ENCODE data around the gene PUSL1. TPM values are rescaled to one million over a fixed set of nuclear protein-coding genes. Genes with fewer than 3 reads are reported as not detected.

Gene PUSL1
- total RNA-seq, 2 donors from 2014 or later, result 21.7 to 23.8 TPM

DNA sequence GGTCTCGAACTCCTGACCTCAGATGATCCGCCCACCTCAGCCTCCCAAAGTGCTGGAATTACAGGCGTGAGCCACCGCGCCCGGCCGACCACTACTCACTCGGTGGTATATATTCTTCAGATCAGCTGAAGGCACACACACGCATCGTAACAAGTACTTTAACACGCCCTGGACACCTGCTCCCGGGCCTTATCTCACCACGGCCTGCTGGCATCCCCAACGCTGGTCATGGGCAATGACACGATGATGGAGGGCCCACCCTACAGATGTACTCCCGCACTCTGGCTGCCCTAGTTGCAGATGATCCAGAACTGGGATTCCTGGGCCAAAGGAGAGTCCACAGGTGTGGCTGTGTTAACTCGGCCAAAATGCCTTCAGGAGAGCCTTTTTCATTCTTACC lies 46.3 kb upstream of the PUSL1 start:
- peaks cover 59% of the 10 kb centered on the region for H3K36me3 Mint-ChIP-seq (ENCODE audit: low read depth)
- peaks cover 8% of the 10 kb centered on the region for H3K4me1 Mint-ChIP-seq
- no peaks in the 10 kb centered on the region for H3K27me3 Mint-ChIP-seq (ENCODE audit: insufficient read depth)

DNA sequence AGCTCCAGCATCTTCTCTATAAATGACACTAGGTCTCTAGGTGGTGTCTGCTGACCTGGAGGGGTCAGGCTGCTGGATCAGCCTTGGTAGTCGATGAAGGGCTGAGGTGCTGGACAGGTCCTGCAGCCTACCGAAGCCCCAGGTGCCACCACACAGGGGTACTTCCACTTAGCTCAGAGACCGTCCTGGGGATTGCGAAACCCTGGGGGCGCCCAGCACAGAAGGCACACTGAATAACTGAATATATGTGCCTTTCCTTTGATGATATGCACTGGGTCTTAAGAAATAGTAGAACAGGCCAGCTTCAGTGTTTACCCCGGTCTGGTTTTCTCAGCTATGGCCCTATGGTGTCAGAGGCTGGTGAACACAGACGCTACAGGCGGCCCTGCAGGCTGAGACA lies 45.6 kb upstream of the PUSL1 start:
- no peak for DNase-seq
- WGBS, 2 experiments (ENCODE audit: insufficient coverage in 1 of 2, insufficient read length in 1 of 2), result 95% methylated on average over 7 to 8 of the region's 8 CpGs
- Histone ChIP-seq H3K36me3 (ENCODE audit: control insufficient read depth, insufficient read depth, low read length) (peaks cover 70% of the 10 kb centered on the region), H3K27me3 (ENCODE audit: control insufficient read depth, insufficient read depth, low read length, poor library complexity, severe bottlenecking) (no peaks in the 10 kb centered on the region), H3K4me1 (ENCODE audit: control insufficient read depth, insufficient read depth, low read length) (no peaks in the 10 kb centered on the region), H3K9me3 (ENCODE audit: control insufficient read depth, low read length) (no peaks in the 10 kb centered on the region), H3K9ac (ENCODE audit: extremely low read depth, low read length, poor library complexity, severe bottlenecking) (no peak overlapping the region), H3K27ac (ENCODE audit: low read depth, low read length) (no peak overlapping the region), H3K4me3 (ENCODE audit: low read length) (no peak overlapping the region)
- peaks cover 60% of the 10 kb centered on the region for H3K36me3 Mint-ChIP-seq (ENCODE audit: low read depth)
- TF ChIP-seq, protein P1, sequence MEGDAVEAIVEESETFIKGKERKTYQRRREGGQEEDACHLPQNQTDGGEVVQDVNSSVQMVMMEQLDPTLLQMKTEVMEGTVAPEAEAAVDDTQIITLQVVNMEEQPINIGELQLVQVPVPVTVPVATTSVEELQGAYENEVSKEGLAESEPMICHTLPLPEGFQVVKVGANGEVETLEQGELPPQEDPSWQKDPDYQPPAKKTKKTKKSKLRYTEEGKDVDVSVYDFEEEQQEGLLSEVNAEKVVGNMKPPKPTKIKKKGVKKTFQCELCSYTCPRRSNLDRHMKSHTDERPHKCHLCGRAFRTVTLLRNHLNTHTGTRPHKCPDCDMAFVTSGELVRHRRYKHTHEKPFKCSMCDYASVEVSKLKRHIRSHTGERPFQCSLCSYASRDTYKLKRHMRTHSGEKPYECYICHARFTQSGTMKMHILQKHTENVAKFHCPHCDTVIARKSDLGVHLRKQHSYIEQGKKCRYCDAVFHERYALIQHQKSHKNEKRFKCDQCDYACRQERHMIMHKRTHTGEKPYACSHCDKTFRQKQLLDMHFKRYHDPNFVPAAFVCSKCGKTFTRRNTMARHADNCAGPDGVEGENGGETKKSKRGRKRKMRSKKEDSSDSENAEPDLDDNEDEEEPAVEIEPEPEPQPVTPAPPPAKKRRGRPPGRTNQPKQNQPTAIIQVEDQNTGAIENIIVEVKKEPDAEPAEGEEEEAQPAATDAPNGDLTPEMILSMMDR (conservative IDR thresholded peaks at IDR 0.05), result no peak
- no peaks in the 10 kb centered on the region for H3K9me3 Mint-ChIP-seq
- peaks cover 6% of the 10 kb centered on the region for H3K4me1 Mint-ChIP-seq
- no peak overlapping the region for H3K4me3 Mint-ChIP-seq
- no peaks in the 10 kb centered on the region for H3K27me3 Mint-ChIP-seq (ENCODE audit: insufficient read depth)
- no peak overlapping the region for H3K27ac Mint-ChIP-seq

More for the DNA sequence above, 46.3 kb upstream of the PUSL1 start:
- TF ChIP-seq, protein P1 (conservative IDR thresholded peaks at IDR 0.05), result no peak
- Histone ChIP-seq H3K9me3 (ENCODE audit: control insufficient read depth, low read length) (no peaks in the 10 kb centered on the region), H3K9ac (ENCODE audit: extremely low read depth, low read length, poor library complexity, severe bottlenecking) (no peak overlapping the region), H3K4me3 (ENCODE audit: low read length) (no peak overlapping the region), H3K4me1 (ENCODE audit: control insufficient read depth, insufficient read depth, low read length) (no peaks in the 10 kb centered on the region), H3K27me3 (ENCODE audit: control insufficient read depth, insufficient read depth, low read length, poor library complexity, severe bottlenecking) (no peaks in the 10 kb centered on the region), H3K27ac (ENCODE audit: low read depth, low read length) (no peak overlapping the region), H3K36me3 (ENCODE audit: control insufficient read depth, insufficient read depth, low read length) (peaks cover 71% of the 10 kb centered on the region)
- Mint-ChIP-seq H3K27ac (no peak overlapping the region), H3K4me3 (no peak overlapping the region), H3K9me3 (no peaks in the 10 kb centered on the region)
- 95 to 99% methylated on average over 17 of the region's 17 CpGs for WGBS, 2 experiments (ENCODE audit: insufficient coverage in 1 of 2, insufficient read length in 1 of 2)
- no peak for DNase-seq

DNA sequence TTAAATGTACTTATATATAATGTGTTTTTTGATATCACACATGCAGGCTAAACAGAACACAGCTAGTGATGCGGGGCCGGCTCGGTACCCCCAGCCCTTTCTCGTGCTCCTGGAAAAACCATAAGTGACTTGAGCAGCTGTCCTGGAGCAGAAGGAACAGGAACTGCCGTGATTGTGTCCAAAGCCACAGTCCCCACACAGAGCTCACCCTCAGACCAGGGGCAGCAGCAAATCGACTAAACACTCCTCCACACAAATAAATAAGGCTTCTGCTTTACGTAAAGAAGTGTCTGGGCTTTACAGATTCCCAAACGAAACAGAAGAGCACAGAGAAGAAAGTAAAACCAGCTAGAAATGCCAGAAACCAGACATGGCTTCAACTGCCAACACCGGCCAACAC lies 44.4 kb upstream of the PUSL1 start:
- Histone ChIP-seq H3K4me3 (ENCODE audit: low read length) (no peak overlapping the region), H3K9me3 (ENCODE audit: control insufficient read depth, low read length) (no peaks in the 10 kb centered on the region), H3K27ac (ENCODE audit: low read depth, low read length) (no peak overlapping the region), H3K27me3 (ENCODE audit: control insufficient read depth, insufficient read depth, low read length, poor library complexity, severe bottlenecking) (no peaks in the 10 kb centered on the region), H3K36me3 (ENCODE audit: control insufficient read depth, insufficient read depth, low read length) (peaks cover 66% of the 10 kb centered on the region), H3K9ac (ENCODE audit: extremely low read depth, low read length, poor library complexity, severe bottlenecking) (no peak overlapping the region), H3K4me1 (ENCODE audit: control insufficient read depth, insufficient read depth, low read length) (no peaks in the 10 kb centered on the region)
- no peak for DNase-seq
- TF ChIP-seq, protein P1 (conservative IDR thresholded peaks at IDR 0.05), result no peak
- Mint-ChIP-seq H3K4me1 (no peaks in the 10 kb centered on the region), H3K36me3 (ENCODE audit: low read depth) (peaks cover 64% of the 10 kb centered on the region), H3K27me3 (ENCODE audit: insufficient read depth) (no peaks in the 10 kb centered on the region), H3K4me3 (no peak overlapping the region), H3K9me3 (no peaks in the 10 kb centered on the region), H3K27ac (no peak overlapping the region)
- 95% methylated on average over 7 to 9 of the region's 9 CpGs for WGBS, 2 experiments (ENCODE audit: insufficient coverage in 1 of 2, insufficient read length in 1 of 2)
